ENCODE measurements around the gene CACNA1A. TPM values are rescaled to one million over a fixed set of nuclear protein-coding genes. Genes with fewer than 3 reads are reported as not detected.

The CACNA1A gene
- total RNA-seq, 1 donor from 2014 or later, result 43.0 TPM

DNA sequence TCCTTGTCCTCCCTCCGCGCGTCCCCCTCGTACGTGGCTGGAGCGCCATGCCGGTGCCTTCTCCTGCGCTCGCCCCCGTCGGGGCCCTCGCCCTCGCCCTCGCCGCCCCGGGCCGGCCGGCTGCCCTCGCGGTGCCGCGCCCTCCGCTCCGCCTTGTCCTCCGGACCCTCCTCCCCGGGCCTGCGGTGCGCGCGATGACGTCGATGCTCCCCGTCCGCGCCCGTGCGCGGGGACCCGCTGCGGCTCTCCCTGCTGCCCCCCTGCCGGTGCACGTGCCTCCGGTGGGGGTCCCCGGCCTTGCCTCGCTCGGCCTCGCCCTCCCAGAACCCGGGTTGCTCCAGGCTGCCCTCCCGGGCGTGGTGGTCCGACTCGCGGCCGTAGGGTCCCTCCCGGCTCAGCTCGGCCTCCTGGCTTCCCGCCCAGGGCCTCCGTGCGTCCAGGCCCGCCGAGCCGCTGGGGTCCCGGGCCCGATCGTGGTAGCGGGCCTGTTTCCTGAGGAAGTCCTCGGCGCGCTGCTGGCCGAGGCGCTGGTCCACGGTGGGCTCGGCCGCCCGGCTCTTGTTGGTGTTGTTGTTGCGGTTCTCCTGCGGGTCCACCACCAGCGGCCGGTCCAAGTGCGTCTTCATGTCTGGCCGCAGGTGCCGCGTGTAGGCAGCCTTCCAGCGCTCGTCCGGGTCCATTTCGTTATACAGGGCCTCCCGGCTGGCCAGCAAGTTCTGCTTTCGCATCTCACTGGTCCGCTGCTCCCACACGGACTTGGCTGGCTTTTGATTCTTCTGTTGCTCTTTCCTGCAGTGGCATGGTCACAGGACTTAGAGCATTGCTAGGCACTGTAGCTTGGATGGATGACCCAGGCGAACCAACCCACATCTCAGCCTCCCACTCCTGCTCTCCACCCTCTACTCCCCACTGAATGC, 207.5 kb downstream of the CACNA1A start:
- TF ChIP-seq, protein P1, sequence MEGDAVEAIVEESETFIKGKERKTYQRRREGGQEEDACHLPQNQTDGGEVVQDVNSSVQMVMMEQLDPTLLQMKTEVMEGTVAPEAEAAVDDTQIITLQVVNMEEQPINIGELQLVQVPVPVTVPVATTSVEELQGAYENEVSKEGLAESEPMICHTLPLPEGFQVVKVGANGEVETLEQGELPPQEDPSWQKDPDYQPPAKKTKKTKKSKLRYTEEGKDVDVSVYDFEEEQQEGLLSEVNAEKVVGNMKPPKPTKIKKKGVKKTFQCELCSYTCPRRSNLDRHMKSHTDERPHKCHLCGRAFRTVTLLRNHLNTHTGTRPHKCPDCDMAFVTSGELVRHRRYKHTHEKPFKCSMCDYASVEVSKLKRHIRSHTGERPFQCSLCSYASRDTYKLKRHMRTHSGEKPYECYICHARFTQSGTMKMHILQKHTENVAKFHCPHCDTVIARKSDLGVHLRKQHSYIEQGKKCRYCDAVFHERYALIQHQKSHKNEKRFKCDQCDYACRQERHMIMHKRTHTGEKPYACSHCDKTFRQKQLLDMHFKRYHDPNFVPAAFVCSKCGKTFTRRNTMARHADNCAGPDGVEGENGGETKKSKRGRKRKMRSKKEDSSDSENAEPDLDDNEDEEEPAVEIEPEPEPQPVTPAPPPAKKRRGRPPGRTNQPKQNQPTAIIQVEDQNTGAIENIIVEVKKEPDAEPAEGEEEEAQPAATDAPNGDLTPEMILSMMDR (IDR thresholded peaks at IDR 0.05; ENCODE audit: unreplicated experiment), result no peak
- no peak overlapping the region for H3K27ac Mint-ChIP-seq
- peaks cover 22% of the 10 kb centered on the region for H3K27me3 Mint-ChIP-seq
- H3K9me3 Mint-ChIP-seq (ENCODE audit: low read depth), result no peaks in the 10 kb centered on the region
- H3K4me1 Mint-ChIP-seq (ENCODE audit: low read depth), result no peaks in the 10 kb centered on the region
- no peak for DNase-seq (ENCODE audit: low spot score, unreplicated experiment)
- peak overlapping the region; percentile 38 for H3K4me3 Mint-ChIP-seq (ENCODE audit: low read depth)
- no peaks in the 10 kb centered on the region for H3K36me3 Mint-ChIP-seq (ENCODE audit: insufficient read depth)

DNA sequence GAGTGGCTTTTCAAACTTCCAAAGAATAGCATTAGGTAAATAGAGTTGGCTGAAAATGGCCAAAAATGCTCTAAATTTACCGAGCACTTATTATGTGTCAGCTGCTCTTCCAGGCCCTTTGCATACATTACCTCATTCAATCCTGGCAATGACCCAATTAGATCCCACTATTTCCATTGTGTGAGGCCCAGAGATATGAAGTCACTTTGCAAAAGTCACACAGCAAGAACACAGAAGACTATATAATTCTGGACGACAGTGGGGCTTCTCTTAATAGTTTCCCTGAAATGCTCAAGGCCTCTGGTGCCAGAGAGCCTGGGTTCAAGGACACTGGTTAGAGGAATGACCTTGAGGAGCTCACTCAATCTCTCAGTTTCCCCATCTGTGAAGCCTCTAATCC, 209.3 kb downstream of the CACNA1A start:
- no peak overlapping the region for H3K27ac Mint-ChIP-seq
- no peak overlapping the region for H3K4me3 Mint-ChIP-seq (ENCODE audit: low read depth)
- no peak for DNase-seq (ENCODE audit: low spot score, unreplicated experiment)
- peaks cover 15% of the 10 kb centered on the region for H3K27me3 Mint-ChIP-seq
- TF ChIP-seq, protein P1 (IDR thresholded peaks at IDR 0.05; ENCODE audit: unreplicated experiment), result no peak
- no peaks in the 10 kb centered on the region for H3K36me3 Mint-ChIP-seq (ENCODE audit: insufficient read depth)
- H3K9me3 Mint-ChIP-seq (ENCODE audit: low read depth), result no peaks in the 10 kb centered on the region
- no peaks in the 10 kb centered on the region for H3K4me1 Mint-ChIP-seq (ENCODE audit: low read depth)

DNA sequence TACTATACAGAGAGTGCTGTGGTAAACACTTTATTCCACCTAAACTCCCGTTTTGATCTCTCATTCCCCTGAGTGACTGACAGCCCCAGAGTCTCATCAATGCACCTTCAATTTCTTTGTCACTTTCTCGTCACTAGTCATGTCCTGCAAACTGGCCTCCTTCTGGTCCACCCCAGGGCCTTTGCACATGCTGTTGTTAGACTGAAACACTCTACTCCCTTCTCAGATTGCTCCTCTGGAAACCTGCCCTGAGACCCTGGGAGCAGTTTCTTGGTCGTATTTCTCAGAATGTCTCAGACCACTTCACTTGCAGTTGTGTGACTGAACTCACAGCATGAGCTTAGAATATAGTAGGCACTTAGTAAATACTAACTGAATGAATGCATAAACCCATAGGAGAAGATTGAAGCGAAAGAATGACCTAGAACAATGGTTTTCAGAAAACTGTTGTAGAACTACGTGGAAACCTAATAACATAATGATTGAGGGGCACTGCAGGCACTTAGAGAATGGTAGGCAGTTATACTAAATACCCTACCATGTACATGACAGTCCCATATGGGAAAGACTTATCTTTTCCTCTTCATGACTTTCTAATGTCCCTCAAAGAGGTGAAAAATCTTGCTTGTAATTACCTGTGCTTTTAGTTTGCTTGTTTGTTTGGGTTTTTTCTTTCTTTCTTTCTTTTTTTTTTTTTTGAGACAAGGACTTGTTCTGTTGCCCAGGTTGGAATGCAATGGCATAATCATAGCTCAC, 211.3 kb downstream of the CACNA1A start:
- DNase-seq (ENCODE audit: low spot score, unreplicated experiment), result no peak
- H3K9me3 Mint-ChIP-seq (ENCODE audit: low read depth), result no peaks in the 10 kb centered on the region
- H3K27me3 Mint-ChIP-seq, result peaks cover 8% of the 10 kb centered on the region
- no peaks in the 10 kb centered on the region for H3K36me3 Mint-ChIP-seq (ENCODE audit: insufficient read depth)
- no peak overlapping the region for H3K4me3 Mint-ChIP-seq (ENCODE audit: low read depth)
- TF ChIP-seq, protein P1 (IDR thresholded peaks at IDR 0.05; ENCODE audit: unreplicated experiment), result no peak
- H3K27ac Mint-ChIP-seq, result no peak overlapping the region
- H3K4me1 Mint-ChIP-seq (ENCODE audit: low read depth), result no peaks in the 10 kb centered on the region

DNA sequence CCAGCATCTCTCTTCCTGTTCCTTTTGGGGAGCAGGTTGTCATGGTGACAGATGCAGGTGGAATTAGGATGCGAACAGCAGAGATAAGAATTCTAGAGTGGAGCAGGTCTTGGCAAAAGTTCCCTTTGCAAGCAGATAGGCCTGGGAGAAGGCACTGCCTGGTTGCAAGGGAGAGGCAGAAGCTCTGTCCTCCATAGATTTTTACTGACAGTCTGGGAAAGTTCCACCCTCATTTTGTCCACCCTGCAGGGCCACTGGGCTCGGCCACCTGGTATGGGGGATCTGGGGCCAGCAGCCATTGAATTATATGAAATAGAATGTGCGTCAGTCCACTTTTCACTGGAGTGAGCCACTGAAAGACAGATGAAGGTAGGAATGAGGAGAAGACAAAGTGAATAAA, 214.4 kb downstream of the CACNA1A start:
- no peaks in the 10 kb centered on the region for H3K9me3 Mint-ChIP-seq (ENCODE audit: low read depth)
- no peaks in the 10 kb centered on the region for H3K27me3 Mint-ChIP-seq
- no peak overlapping the region for H3K4me3 Mint-ChIP-seq (ENCODE audit: low read depth)
- H3K36me3 Mint-ChIP-seq (ENCODE audit: insufficient read depth), result no peaks in the 10 kb centered on the region
- TF ChIP-seq, protein P1 (IDR thresholded peaks at IDR 0.05; ENCODE audit: unreplicated experiment), result no peak
- no peak overlapping the region for H3K27ac Mint-ChIP-seq
- DNase-seq (ENCODE audit: low spot score, unreplicated experiment), result no peak
- no peaks in the 10 kb centered on the region for H3K4me1 Mint-ChIP-seq (ENCODE audit: low read depth)

DNA sequence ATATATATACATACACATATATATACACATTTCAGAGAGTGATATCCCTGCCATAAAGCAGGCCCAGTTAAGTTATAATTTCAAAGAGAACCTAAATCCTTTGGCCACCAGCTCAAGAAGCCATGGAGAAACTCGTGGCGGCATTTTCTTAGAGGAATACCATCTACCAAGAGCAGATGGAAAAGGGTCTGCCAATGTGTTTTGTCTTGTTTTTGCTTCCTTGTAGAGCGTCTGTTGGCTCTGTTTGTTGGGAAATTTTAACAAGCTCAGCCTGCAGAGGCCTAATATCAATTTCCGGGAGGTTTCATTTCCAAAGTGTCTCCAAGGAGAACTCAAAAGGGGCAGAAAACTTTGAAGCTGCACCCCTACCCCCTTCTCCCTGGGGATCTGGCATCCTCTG, 215.5 kb downstream of the CACNA1A start:
- Mint-ChIP-seq H3K4me1 (ENCODE audit: low read depth) (no peaks in the 10 kb centered on the region), H3K4me3 (ENCODE audit: low read depth) (no peak overlapping the region), H3K27me3 (no peaks in the 10 kb centered on the region), H3K36me3 (ENCODE audit: insufficient read depth) (no peaks in the 10 kb centered on the region), H3K27ac (no peak overlapping the region), H3K9me3 (ENCODE audit: low read depth) (no peaks in the 10 kb centered on the region)
- TF ChIP-seq, protein P1 (IDR thresholded peaks at IDR 0.05; ENCODE audit: unreplicated experiment), result no peak
- DNase-seq (ENCODE audit: low spot score, unreplicated experiment), result no peak

Measured in progenitor cell of endocrine pancreas (in vitro differentiated cells).